Peyer's patch (tissue), 4 donors: ENCODE data around the gene CREBBP.

Source experiments
- CTCF ChIP-seq, 6 experiments: fragments of 450-650 bp in 4 of 6; fragments of 200-600 bp in 2 of 6; sonication (generic) in 1 of 6; IDR thresholded peaks; one replicate each; pipeline ENCODE4 v1.5.1; 2017 to 2019; ENCODE audit warnings: antibody characterized with exemption in 6 of 6, mild to moderate bottlenecking in 3 of 6, moderate library complexity in 1 of 6
- POLR2A ChIP-seq, 2 donors: fragments of 450-650 bp; IDR thresholded peaks; one replicate each; pipeline ENCODE4 v1.5.1; 2017; ENCODE audit warnings: antibody characterized with exemption in 2 of 2, mild to moderate bottlenecking in 2 of 2, moderate library complexity in 2 of 2

GRCh38 chr16:3675601-3676130 lies 204.8 kb downstream of the CREBBP start:
- TF ChIP-seq CTCF (IDR thresholded peaks at IDR 0.05) (no peak), POLR2A (IDR thresholded peaks at IDR 0.05) (no peak)
